Measurements from ENCODE around the gene ZBTB46. TPM values are rescaled to one million over a fixed set of nuclear protein-coding genes. Genes with fewer than 3 reads are reported as not detected.

The ZBTB46 gene
- total and polyA plus RNA-seq, 2 experiments from 2014 or later, result 2.0 to 4.0 TPM

DNA sequence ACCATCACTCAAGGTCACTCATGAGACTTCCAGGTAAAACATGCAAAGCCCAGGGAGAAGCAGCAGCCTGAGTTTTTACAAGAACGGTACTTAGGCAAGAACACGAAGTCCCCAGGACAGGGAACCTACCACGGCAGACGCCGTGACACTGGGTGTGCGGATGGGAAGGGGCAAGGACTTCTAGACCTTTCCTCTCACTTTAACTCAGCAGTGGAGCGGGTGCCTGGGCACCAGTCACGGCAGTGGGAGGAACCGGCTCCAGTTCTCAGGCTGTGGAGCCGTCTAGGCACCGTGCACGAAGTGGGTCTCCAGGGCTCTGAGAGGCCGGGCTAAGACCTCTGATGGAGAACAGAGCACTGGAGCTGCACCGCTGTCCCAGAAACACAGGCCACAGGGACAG is 2.5 kb downstream of the ZBTB46 start:
- Histone ChIP-seq H3K4me3 (no peak overlapping the region), H3K79me2 (peaks cover 15% of the 10 kb centered on the region), H3K9me3 (ENCODE audit: low read depth) (no peaks in the 10 kb centered on the region), H3K27me3 (peaks cover 17% of the 10 kb centered on the region), H3K36me3 (replicated peaks; ENCODE audit: insufficient read depth, low read depth) (no peaks in the 10 kb centered on the region), H3K4me2 (no peak overlapping the region), H3K9me2 (replicated peaks; ENCODE audit: insufficient read depth) (no peaks in the 10 kb centered on the region), H4K20me1 (ENCODE audit: insufficient read depth, poor library complexity, severe bottlenecking) (no peaks in the 10 kb centered on the region), H2AFZ (no peak overlapping the region), H3K4me1 (ENCODE audit: insufficient read depth) (peaks cover 2% of the 10 kb centered on the region), H3K27ac (no peak overlapping the region)
- 84% methylated on average over 14 of the region's 14 CpGs for WGBS (ENCODE audit: low lambda C conversion rate, missing lambda C conversion rate)
- DNase-seq (ENCODE audit: low spot score), result no peak
- TF ChIP-seq, protein P1, sequence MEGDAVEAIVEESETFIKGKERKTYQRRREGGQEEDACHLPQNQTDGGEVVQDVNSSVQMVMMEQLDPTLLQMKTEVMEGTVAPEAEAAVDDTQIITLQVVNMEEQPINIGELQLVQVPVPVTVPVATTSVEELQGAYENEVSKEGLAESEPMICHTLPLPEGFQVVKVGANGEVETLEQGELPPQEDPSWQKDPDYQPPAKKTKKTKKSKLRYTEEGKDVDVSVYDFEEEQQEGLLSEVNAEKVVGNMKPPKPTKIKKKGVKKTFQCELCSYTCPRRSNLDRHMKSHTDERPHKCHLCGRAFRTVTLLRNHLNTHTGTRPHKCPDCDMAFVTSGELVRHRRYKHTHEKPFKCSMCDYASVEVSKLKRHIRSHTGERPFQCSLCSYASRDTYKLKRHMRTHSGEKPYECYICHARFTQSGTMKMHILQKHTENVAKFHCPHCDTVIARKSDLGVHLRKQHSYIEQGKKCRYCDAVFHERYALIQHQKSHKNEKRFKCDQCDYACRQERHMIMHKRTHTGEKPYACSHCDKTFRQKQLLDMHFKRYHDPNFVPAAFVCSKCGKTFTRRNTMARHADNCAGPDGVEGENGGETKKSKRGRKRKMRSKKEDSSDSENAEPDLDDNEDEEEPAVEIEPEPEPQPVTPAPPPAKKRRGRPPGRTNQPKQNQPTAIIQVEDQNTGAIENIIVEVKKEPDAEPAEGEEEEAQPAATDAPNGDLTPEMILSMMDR (IDR thresholded peaks at IDR 0.05; ENCODE audit: poor library complexity), result no peak
- no peak for TF ChIP-seq EZH2phosphoT487 (IDR thresholded peaks at IDR 0.05; ENCODE audit: low read depth, severe bottlenecking, unreplicated experiment)
- TF ChIP-seq EZH2 (IDR thresholded peaks at IDR 0.05; ENCODE audit: borderline replicate concordance), result no peak

DNA sequence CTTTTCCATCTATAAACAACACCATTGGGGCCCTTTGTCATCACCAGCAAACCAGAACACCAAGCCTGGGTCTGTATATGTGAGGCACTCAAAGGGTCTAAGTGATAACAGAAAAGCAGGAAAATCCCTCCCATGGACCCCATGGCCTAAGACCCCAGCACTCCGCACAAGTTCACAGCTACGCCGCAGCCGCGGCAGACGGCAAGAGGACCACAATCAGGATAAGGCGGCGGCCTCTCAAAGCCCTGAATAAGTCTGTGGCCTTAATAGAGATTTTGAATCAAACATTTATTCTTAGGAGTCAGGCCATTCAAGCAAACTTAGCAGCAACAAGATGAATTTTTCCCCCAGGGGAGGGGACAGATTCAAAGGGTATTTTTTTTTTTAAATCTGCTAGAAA is 2.9 kb downstream of the ZBTB46 start:
- H3K4me1 ChIP-seq (ENCODE audit: insufficient read depth), result no peaks in the 10 kb centered on the region
- no peak overlapping the region for H3K4me3 ChIP-seq
- no peak overlapping the region for H2AFZ ChIP-seq
- no peak for DNase-seq (ENCODE audit: low spot score)
- 89% methylated on average over 8 of the region's 8 CpGs for WGBS (ENCODE audit: low lambda C conversion rate, missing lambda C conversion rate)
- no peaks in the 10 kb centered on the region for H4K20me1 ChIP-seq (ENCODE audit: insufficient read depth, poor library complexity, severe bottlenecking)
- no peaks in the 10 kb centered on the region for H3K36me3 ChIP-seq (replicated peaks; ENCODE audit: insufficient read depth, low read depth)
- H3K27me3 ChIP-seq, result peaks cover 17% of the 10 kb centered on the region
- peaks cover 15% of the 10 kb centered on the region for H3K79me2 ChIP-seq
- H3K9me3 ChIP-seq (ENCODE audit: low read depth), result no peaks in the 10 kb centered on the region
- H3K4me2 ChIP-seq, result no peak overlapping the region
- H3K9me2 ChIP-seq (replicated peaks; ENCODE audit: insufficient read depth), result no peaks in the 10 kb centered on the region
- TF ChIP-seq EZH2 (IDR thresholded peaks at IDR 0.05; ENCODE audit: borderline replicate concordance) (no peak), EZH2phosphoT487 (IDR thresholded peaks at IDR 0.05; ENCODE audit: low read depth, severe bottlenecking, unreplicated experiment) (no peak)
- TF ChIP-seq, protein P1 (IDR thresholded peaks at IDR 0.05; ENCODE audit: poor library complexity), result no peak
- H3K27ac ChIP-seq, result no peak overlapping the region

DNA sequence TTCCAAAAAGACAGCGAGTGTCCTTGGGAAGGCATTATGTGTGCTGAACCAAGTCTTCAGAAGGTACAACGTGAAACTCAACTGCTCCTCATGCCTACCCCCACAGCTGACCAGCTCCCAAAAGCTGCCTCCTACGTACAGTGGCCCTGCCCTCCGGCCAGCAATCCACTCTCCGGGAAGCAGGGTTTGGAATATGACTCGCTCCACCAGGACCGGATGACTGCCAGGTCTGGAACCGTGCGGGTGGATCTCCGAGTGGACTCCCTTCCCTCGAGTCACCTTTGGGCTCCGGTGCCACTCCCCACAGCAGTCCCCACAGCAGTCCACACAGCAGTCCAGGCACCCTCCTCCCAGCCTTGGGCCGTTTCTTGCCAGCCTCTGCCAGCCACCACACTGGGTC is 4.3 kb downstream of the ZBTB46 start:
- no peak for DNase-seq (ENCODE audit: low spot score)
- H3K27me3 ChIP-seq, result peaks cover 17% of the 10 kb centered on the region
- H3K4me1 ChIP-seq (ENCODE audit: insufficient read depth), result no peaks in the 10 kb centered on the region
- 92% methylated on average over 13 of the region's 13 CpGs for WGBS (ENCODE audit: low lambda C conversion rate, missing lambda C conversion rate)
- TF ChIP-seq EZH2phosphoT487 (IDR thresholded peaks at IDR 0.05; ENCODE audit: low read depth, severe bottlenecking, unreplicated experiment) (no peak), EZH2 (IDR thresholded peaks at IDR 0.05; ENCODE audit: borderline replicate concordance) (no peak)
- TF ChIP-seq, protein P1 (IDR thresholded peaks at IDR 0.05; ENCODE audit: poor library complexity), result no peak
- no peaks in the 10 kb centered on the region for H4K20me1 ChIP-seq (ENCODE audit: insufficient read depth, poor library complexity, severe bottlenecking)
- H3K36me3 ChIP-seq (replicated peaks; ENCODE audit: insufficient read depth, low read depth), result no peaks in the 10 kb centered on the region
- H3K27ac ChIP-seq, result no peak overlapping the region
- no peak overlapping the region for H2AFZ ChIP-seq
- H3K4me3 ChIP-seq, result no peak overlapping the region
- no peaks in the 10 kb centered on the region for H3K9me2 ChIP-seq (replicated peaks; ENCODE audit: insufficient read depth)
- H3K79me2 ChIP-seq, result peaks cover 15% of the 10 kb centered on the region
- no peak overlapping the region for H3K4me2 ChIP-seq
- no peaks in the 10 kb centered on the region for H3K9me3 ChIP-seq (ENCODE audit: low read depth)

All from hepatocyte (in vitro differentiated cells).